Activated B cell treated with CpG ODN at 0.5 μM for 24 hours (primary cell): ENCODE measurements around the gene HIVEP2. TPM values are rescaled to one million over a fixed set of nuclear protein-coding genes. Genes with fewer than 3 reads are reported as not detected.

Experiments used
- ATAC-seq: fragments of 200-7000 bp; cut with Tn5 transposase; one replicate; pipeline ENCODE4 v1.10.0; 2021; ENCODE audit warnings: low read depth, mild to moderate bottlenecking, moderate library complexity
- CTCF ChIA-PET: fragments of 350-600 bp; sonication (Branson Sonifier 250); formaldehyde crosslinking; loops from one replicate; lab custom pipeline; 2021; ENCODE audit warnings: antibody characterized with exemption; lab: Charles Lee
- POLR2A ChIA-PET: fragments of 350-600 bp; sonication (Branson Sonifier 250); formaldehyde crosslinking; loops from one replicate; lab custom pipeline; 2021; ENCODE audit warnings: antibody characterized with exemption; lab: Charles Lee
- DNase-seq: peaks from one replicate; pipeline ENCODE4 v3.0.0; 2022
- H3K27ac Mint-ChIP-seq: one replicate; pipeline ENCODE4 v1.8.0; 2020; ENCODE audit warnings: mixed read lengths
- H3K27me3 Mint-ChIP-seq: one replicate; pipeline ENCODE4 v1.8.0; 2021; ENCODE audit warnings: mixed read lengths
- H3K36me3 Mint-ChIP-seq: one replicate; pipeline ENCODE4 v1.8.0; 2021; ENCODE audit warnings: low read depth, mixed read lengths
- H3K4me1 Mint-ChIP-seq: one replicate; pipeline ENCODE4 v1.8.0; 2021; ENCODE audit warnings: mixed read lengths
- H3K4me3 Mint-ChIP-seq: one replicate; pipeline ENCODE4 v1.8.0; 2020; ENCODE audit warnings: mild to moderate bottlenecking, mixed read lengths
- H3K9me3 Mint-ChIP-seq: one replicate; pipeline ENCODE4 v1.8.0; 2020; ENCODE audit warnings: mixed read lengths
- CTCF ChIP-seq: fragments of 200-600 bp; IDR thresholded peaks from one replicate; pipeline ENCODE4 v1.8.0; 2022; ENCODE audit warnings: antibody characterized with exemption, mild to moderate bottlenecking
- intact Hi-C: fragments of 100-400 bp; cut with micrococcal nuclease; formaldehyde crosslinking; loops from one replicate; pipeline ENCODE4 v1.15.1; 2024
- total RNA-seq: library from RNA; stranded (reverse); gene quantifications from 2 replicates; pipeline ENCODE4 v1.2.3, GENCODE V29; 2022

HIVEP2 gene
- total RNA-seq, 1 donor from 2014 or later: 25.4 TPM

DNA sequence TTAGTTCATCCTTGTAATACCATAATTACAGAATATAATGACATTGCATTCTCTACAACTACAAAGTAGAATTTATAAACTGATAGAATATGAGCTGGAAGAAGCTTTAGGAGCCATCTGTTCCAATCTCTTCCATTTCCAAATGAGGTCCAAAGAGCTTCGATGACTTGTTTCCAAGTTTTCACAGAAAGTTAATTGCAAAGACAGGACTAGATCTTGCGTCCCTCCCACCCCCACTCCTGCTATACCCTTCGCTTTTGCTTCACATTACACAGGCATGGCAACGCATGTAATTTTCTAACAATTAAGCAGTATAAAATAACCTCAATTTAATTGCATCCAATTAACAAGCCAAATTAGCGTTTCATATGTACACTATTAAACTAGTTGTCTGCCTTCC is 7.0 kb downstream of the HIVEP2 start:
- ChIA-PET POLR2A (interaction anchor here (1.5 to 2.6 kb wide), 3 partner anchors 9 to 15 kb away, joined by 3 to 12 read pairs (median 4); no protein-coding TSS in a partner anchor), CTCF (interaction anchor here (0.6 kb wide), 1 partner anchor 162 kb away, joined by 5 read pairs; no protein-coding TSS in a partner anchor)
- H3K27ac Mint-ChIP-seq: no peak overlapping the region
- ATAC-seq (no peak), DNase-seq (no peak)
- peaks cover 75% of the 10 kb centered on the region for H3K4me1 Mint-ChIP-seq
- TF ChIP-seq CTCF: no peak
- intact Hi-C loops: no loop called here
- no peak overlapping the region for H3K4me3 Mint-ChIP-seq
- H3K27me3 Mint-ChIP-seq: no peaks in the 10 kb centered on the region
- no peaks in the 10 kb centered on the region for H3K9me3 Mint-ChIP-seq
- H3K36me3 Mint-ChIP-seq: no peaks in the 10 kb centered on the region

- ATAC-seq (peak; percentile 88), DNase-seq (peak; percentile 35)
- Mint-ChIP-seq H3K36me3 (no peaks in the 10 kb centered on the region), H3K4me1 (peaks cover 72% of the 10 kb centered on the region), H3K27ac (peak overlapping the region; percentile 90), H3K4me3 (peak overlapping the region; percentile 83), H3K9me3 (no peaks in the 10 kb centered on the region), H3K27me3 (no peaks in the 10 kb centered on the region)
- ChIA-PET CTCF (interaction anchor here (1.0 to 2.3 kb wide), 2 partner anchors 8 to 54 kb away, joined by 3 to 7 read pairs; no protein-coding TSS in a partner anchor), POLR2A (interaction anchor here (0.6 to 2.3 kb wide), 15 partner anchors 8 to 152 kb away, joined by 3 to 20 read pairs (median 4); partner anchors contain the start of gene HIVEP2)
- no peak for TF ChIP-seq CTCF
- intact Hi-C loops: loop anchor here (1.0 kb wide), 3 partner anchors 8 to 23 kb away; no protein-coding TSS in a partner anchor
These were observed 9.1 kb downstream of the HIVEP2 start for GRCh38 chr6:142935553-142936517.

GRCh38 chr6:142934599-142934998 is 10.4 kb downstream of the HIVEP2 start:
- CTCF ChIA-PET: interaction anchor here (2.3 kb wide), 1 partner anchor 9 kb away, joined by 7 read pairs; no protein-coding TSS in a partner anchor
- no peaks in the 10 kb centered on the region for H3K27me3 Mint-ChIP-seq
- peaks cover 3% of the 10 kb centered on the region for H3K36me3 Mint-ChIP-seq
- H3K4me1 Mint-ChIP-seq: peaks cover 78% of the 10 kb centered on the region
- ATAC-seq (peak; percentile 13), DNase-seq (no peak)
- H3K9me3 Mint-ChIP-seq: no peaks in the 10 kb centered on the region
- no peak for TF ChIP-seq CTCF
- POLR2A ChIA-PET: interaction anchor here (1.2 to 2.3 kb wide), 6 partner anchors 8 to 92 kb away, joined by 3 to 20 read pairs (median 4); partner anchors contain the start of gene HIVEP2
- intact Hi-C loops: no loop called here
- peak overlapping the region; percentile 37 for H3K4me3 Mint-ChIP-seq
- peak overlapping the region; percentile 90 for H3K27ac Mint-ChIP-seq

DNA sequence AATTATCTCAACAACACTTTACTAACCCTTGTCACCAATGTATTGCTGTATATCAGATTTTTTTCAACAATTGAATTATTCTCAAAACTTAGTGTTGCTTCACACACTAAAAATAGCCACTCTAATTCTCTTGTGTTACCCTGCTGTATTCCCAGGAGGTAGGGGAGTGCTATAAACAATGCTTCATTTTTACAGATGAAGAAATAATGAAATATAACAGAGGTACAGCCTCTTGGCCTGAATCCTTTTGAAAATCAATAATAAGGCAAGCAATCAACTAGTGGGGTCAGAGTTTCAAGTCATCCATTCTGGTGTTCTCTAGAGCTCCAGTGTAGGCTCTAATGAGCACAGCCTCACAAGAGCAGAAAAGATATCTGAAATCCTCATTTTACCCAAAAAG is 10.9 kb downstream of the HIVEP2 start:
- no peak for TF ChIP-seq CTCF
- H3K36me3 Mint-ChIP-seq: peaks cover 3% of the 10 kb centered on the region
- ChIA-PET CTCF (interaction anchor here (2.3 kb wide), 1 partner anchor 10 kb away, joined by 7 read pairs; no protein-coding TSS in a partner anchor), POLR2A (interaction anchor here (1.2 to 2.3 kb wide), 4 partner anchors 8 to 89 kb away, joined by 3 to 20 read pairs (median 6); no protein-coding TSS in a partner anchor)
- H3K27me3 Mint-ChIP-seq: no peaks in the 10 kb centered on the region
- H3K4me3 Mint-ChIP-seq: no peak overlapping the region
- intact Hi-C loops: no loop called here
- H3K9me3 Mint-ChIP-seq: no peaks in the 10 kb centered on the region
- peaks cover 78% of the 10 kb centered on the region for H3K4me1 Mint-ChIP-seq
- no peak for ATAC-seq
- peak overlapping the region; percentile 90 for H3K27ac Mint-ChIP-seq
- no peak for DNase-seq
